Measurements from ENCODE around the gene WWP2.
"Not testable (repeated sequence)": the region's sequence is repeated elsewhere in the genome, so short reads cannot be mapped to it uniquely, and the experiment has no call there.

WWP2 gene

DNA sequence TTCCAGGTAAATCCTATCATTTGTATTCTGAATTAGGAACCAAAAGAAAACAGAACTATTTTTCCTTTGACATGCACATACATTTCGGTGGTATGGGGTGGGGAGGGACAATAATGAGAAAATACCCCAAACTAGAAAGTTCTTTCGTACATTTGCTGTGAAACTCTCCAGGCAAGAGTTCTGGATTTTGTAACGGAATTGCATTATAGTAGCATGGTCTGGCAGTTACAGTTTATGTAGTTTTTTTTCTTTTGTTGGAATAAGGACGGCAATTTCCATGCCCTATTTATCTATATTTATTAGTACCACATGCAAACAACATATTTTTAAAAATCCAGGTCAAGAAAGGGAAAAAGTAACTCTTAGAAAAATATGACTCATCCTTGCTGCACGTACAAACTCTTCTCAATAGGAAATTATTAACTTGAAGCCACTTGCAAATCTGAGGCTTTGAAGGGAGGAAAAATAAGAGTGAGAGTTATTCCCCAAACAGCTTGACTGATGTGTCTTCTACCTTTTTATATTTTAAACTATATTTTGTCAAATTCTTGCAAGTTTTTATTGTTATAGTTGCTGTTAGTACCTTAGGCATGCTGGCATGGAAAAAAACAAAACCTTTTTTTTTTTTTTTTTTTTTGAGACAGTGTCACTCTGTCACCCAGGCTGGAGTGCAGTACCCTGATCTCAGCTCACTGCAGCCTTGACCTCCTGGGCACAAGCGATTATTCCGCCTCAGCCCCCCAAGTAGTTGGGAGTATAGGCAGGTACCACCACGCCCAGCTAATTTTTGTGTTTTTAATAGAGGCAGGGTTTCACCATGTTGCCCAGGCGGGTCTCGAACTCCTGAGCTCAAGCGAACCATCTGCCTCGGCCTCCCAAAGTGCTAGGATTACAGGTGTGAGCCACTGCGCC lies 69.3 kb downstream of the WWP2 start:
- DNase-seq: no peak

DNA sequence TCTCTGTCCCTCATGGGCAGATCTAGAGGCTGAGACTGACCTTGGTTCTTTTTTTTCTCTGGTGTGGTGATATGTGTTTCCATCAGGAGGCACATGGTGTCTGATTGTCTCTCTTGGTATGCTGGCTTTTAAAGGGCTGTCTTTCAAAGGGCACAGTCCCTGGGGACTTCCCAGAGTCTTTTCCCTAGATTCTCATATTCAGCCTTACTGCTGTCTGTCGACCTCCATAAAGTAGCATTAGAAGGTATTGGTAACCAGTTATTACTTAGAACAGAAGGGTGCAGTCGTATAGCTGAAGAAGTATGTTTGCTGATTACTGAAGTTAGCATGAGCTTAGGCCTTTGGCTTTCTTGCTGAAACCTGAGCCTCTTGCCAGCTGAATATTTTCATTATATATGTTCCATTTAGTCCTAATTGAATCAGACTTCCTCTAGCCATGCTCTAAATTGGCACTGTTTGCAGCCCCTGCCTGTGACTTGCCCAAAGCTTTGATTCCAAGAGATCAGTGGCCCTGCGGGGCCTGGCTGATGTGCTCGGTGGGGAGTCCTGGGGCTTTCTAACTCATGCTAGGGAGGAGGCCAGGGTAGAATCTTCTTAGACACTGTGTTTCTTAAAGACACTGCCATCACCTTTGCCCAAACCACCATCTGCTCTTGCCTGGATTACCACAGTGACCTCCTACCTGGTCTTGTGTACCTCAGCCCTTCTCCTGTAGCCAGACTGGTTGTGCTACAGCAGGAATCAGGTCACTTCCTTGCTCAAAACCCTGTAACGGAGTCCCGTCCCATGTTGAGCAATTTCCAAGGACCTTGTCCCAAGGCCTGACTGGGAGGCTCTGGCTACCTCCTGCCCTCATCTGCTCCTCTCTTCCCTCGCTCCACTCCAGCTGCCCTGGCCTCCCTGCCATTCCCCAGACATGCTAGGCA lies 71.5 kb downstream of the WWP2 start:
- DNase-seq: no peak

DNA sequence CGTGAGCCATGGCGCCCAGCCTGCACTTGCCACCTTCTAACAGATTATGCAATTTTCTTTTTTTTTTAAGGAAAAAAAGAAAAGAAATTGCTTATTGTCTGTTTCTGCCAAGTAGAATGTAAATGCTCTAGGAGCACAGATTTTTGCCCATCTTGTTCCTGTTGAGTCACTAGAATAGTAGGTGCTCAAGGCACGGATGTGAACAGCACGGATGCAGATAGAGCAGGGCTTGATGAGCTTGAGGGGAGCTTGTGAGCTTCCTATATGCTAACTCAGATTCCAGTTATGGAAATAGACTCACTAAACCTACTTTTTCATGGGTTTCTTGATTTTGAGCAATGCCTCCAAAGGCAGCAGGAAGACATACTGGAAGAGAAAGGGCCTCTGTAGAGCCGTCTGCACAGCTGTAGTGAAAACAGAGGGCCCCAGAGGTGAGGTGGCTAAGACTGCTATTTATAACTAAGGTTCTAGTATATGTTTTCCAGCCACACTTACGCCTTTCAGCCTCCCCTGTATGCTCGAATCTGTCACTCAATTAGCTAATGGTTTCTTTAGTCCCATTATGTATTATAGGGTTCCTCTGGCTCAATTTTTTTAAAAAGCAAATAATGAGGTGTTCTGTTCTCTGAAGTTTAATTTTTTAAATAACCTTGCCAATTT lies 72.8 kb downstream of the WWP2 start:
- no peak for DNase-seq

DNA sequence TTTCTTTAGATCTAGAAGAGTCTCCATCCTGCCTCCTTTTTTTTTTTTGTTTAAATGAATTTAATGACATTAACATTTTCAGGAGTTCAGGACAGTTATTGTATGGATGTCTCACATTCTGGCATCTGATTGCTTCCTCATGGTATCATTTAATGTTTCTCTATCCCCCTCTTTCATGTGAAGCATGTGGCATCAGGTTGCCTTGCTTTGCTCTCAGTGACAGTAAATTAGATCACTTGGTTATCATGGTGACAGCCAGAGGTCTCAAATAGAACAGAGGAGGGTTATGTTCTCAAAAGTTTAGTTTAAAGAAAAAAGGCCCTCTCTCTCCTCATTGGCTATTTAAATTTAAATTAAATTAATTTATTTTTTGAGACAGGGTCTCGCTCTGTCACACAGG lies 74.1 kb downstream of the WWP2 start:
- DNase-seq: no peak

DNA sequence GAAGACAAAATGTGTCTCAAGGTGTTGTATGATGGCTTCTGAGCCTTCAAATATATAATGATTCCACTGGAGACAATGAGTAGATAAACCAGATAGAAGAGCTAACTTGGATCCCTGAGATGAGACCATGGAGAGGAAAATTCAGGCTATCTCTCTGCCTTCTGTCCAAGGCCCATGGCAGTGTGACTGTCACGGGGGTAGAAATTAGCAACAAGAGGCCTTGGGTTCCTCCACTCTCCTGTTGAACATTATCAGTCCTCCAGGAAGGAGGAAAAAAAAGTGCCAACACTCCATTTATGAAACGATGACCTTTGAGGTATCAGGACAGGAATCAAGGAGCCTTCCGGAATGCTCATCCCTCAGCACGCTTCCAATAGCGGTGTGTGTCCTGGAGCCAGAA lies 75.2 kb downstream of the WWP2 start:
- no peak for DNase-seq

DNA sequence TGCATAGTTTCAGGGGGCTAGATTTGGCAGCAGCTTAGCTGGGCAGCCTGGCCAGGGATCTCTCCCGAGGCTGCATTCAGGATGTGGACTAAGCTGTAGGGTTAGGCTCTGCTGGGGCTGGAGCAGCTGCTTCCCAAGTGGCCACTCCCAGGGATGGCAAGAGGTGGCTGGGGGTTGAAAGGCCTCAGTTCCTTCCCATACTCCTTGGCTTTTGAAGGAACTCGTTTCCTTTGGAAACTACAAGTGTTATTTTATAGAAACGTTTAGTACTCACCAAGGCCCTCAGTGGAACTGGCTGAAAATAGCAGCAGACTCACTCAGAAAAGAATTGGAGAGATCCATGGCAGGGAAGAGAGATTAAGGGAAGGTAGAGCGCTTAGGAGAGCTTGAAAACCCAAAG lies 76.4 kb downstream of the WWP2 start:
- no peak for DNase-seq

DNA sequence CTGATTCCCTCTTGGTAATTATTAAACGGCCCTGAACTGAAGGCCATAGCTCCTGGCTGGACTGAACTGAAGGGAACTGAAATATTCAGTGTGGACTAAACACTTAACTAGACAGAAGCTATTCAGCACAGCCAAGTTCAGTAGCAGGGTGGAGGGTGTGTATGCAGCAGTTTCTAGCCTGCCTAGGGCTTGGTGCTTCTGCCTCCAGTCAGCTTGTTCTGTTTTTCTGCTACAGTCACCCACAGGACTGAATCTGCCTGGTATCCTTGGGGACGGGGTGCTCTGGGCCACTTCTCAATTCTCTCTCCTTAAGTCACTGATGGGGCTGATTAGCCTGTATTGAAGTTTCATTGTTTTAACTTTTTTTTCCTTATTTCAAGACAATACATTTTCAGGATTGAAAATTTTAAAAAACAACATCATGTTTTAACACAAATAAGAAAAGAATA lies 77.1 kb downstream of the WWP2 start:
- DNase-seq: no peak

DNA sequence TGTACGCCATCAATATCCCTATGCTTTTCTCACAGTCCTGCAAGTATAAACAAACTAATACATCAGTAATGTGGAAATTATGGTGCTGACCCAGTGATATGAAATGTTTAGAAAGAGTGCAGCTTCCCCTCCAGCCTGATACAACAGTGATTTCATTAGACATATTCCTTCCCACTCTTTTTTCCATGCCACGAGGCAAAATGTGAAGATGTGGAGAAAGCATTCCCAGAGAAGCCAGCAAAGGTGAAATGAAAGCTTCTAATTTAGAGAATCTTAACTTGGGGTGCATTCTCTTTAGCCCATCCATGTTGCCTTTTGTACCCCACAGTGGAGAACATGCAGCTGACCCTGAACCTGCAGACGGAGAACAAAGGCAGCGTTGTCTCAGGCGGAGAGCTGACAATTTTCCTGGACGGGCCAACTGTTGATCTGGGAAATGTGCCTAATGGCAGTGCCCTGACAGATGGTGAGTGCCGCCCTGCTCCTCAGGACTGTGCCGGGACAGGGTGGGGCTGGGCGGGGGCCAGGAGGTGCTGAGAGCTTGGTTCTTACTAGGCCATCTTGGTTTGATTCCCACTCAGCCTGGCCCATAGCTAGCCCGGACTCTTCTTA lies 77.8 kb downstream of the WWP2 start:
- no peak for DNase-seq

DNA sequence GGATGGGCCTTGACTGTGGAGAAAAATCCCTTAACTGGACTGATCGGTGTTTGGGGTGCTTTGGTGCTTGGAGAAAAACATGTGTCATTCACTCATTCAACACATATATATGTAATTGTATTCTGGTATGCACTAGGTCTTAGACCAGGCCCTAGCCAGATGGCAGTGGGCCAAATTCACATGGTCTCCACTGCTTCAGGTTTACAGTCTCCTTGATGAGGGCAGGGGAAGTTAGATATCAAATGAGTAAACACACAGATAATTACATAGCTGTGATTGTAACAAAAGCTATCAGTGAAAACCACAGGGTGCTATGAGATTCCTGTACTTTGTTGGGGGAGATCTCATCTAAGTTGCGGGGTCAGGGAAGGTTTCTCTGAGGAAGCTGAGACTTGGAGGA lies 78.8 kb downstream of the WWP2 start:
- DNase-seq: no peak

DNA sequence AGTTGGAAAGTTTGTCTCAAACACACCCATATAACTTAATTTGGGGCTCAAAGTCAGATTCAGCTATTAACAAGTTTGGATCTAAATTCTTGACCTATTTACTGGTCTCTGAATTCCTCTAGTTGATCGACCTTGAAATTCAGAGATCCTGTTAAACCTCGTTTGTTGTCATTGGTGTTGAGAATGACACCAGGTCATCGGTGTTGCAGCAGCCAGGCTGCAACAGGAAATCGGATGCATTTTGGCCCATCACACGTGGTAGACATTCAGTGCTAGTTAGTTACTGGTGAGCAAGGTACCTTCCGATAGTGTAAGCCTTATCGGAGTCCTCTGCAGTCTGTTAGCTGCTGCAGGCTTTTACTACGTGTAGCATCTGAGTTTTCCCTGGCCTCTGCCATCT lies 82.3 kb downstream of the WWP2 start:
- DNase-seq: no peak

DNA sequence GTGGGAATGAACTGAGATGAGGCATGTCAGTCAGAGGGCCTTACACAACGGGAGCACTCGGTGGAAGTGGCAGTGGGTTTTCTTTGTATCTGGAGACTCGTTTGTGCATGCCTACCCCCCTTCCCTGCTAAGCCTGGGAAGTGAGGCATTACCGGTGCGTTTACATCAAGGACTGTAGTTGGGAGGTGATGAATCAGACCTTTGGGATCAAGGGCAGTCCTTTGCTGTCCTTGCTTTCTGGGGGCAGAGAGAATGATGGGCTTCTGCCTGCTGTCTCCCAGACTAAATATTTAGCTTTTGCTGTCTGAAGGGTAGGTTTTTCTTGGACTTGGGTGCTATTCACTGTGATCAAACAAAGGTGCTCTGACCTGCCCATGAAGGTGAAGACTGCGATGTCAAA lies 83.0 kb downstream of the WWP2 start:
- DNase-seq: no peak

DNA sequence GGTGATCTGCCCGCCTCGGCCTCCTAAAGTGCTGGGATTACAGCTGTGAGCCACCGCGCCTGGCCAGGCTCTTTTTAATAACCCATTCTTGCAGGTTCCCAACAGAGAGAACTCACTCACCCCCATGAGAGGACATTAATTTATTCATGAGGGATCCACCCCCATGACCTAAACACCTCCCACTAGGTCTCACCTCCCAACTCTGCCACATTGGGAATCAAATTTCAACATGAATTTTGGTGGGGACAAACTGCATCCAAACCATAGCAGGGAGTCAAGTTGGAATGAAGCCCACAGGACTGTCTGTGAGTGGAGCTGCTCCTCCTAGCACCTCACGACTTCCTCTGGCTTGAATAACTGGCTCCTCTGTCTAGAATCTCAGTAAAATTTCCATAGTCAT lies 85.5 kb downstream of the WWP2 start:
- DNase-seq: no peak

DNA sequence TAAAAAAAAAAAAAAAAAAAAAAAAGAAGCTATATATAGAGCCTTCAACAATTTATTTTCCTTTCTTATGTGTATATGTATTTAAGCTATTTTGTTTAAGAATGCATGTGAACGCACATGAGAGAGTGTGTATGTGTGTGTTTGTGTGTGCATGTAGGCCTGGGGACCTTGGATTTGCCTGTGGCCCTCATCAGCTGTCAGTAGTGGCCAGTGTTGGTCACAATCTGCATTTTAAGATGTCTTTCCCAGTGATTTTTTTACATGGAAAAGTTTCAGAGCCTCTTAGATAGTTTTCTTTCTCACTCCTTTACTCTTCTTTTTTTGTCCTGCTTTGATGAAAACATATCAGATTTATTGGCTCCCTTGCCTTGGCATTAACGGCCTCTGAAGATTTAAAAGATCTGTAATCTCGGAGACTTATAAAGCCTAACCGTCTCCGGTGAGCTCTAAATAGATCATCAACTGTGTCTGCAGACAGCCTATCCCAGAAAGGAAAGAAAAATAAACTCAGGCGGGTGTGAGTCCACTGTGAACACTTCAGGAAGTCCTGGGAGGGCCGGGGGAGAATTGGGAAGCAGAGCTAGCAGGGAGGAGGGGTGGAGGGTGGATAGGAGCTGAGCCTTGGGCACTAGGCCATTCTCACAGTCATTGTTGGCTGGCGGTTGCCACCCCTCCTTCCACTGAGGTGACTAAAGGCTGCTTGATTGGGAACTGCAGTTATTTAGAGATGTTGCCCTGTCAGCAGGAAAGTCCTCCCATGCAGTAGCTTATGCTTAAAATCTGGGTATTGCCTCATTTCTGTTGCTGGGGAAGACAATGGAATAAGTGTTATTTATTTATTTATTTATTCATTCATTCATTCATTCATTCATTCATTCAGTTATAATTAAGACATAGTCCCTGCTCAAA lies 86.8 kb downstream of the WWP2 start:
- DNase-seq: peak; percentile 63 to 86 (median 86)

DNA sequence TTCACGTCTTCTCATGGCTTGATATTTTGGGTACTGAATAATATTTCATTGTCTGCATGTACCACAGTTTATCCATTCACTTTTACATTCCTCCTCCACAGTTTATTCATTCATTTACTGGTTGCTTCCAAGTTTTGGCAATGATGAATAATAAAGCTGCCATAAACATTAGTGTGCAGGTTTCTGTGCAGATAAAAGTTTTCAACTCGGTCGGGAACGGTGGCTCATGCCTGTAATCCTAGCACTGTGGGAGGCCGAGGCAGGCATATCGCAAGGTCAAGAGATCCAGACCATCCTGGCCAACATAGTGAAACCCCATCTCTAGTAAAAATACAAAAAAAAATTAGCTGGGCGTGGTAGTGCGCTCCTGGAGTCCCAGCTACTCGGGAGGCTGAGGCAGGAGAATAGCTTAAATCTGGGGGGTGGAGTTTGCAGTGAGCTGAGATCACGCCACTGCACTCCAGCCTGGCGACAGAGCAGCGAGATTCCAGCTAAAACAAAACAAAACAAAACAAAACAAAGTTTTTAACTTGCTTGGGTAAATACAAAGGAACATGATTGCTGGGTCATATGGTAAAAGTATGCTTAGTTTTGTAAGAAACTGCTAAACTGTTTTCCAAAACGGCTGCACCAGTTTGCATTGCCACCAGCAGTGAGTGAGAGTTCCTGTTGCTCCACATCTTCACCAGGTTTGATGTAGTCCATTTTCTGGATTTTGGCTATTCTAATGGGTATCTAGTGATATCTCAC lies 89.5 kb downstream of the WWP2 start:
- DNase-seq: no peak

DNA sequence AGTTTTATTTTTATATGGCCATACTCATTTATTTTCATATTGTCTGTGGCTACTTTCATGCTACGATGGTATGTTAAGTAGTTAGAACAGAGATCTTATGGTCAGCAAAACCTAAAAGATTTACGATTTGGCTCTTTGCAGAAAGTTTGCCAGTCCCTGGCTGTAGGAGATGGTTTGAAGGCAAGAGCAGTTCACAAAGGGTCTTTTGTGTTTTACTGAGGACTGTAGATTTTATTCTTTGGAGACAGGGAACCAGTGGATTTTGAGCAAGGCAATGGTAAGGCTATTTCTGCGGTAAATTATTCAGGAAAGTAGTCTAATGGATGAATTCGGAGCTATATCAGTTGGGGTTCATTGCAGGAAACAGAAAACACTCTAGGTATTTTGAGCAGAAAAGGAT lies 90.7 kb downstream of the WWP2 start:
- DNase-seq: no peak

DNA sequence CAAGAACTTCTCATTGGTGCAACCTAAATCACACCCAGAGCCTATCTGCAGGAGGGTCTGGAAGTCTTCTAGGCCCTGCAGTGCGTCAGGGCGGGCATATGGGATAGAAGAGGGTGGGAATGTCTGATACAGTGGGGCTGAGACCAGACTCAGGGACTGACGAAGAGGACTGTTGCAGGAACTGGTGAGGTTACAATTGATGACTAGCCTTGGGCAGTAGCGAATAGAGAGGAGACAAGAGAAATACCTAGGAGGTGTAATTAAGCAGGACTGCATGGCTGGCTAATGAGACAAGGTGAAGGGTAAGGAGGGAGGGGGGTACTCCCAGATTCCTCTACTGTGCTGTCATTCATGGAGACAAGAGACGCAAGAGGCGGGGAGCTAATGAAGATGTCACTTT lies 91.3 kb downstream of the WWP2 start:
- no peak for DNase-seq

DNA sequence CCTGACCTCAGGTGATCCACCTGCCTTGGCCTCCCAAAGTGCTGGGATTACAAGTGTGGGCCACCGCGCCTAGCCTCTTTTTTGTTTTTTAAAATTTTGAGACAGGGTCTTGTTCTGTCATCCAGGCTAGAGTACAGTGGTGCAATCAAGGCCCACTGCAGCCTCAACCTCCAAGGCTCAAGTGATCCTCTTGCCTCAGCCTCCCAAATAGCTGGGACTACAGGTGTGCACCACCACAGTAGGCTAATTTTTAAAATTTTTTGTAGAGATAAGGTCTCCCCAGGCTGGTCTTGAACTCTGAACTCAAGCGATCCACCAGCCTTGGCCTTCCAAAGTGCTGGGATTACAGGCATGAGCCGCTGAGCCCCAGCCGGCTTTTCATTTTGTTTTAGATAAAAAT lies 92.6 kb downstream of the WWP2 start:
- DNase-seq: not testable (repeated sequence)

DNA sequence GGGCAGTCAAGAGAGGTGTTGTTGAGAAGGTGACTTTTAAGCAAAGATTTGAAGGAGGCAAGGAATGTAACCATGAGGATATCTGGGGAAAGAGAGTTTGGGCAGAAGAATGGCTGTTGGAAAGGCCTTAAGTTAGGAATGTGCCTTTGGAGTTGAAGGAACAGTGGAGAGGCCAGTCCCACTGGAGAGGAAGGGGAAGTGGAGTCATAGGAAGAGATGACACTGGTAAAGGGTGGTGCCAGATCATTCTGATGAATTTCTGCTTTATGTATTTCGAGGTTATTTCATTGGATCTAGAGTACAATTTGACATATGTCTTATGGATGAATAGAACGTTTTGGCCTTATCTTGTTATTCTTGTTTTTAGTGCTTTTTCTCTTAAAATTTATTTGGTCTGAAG lies 93.5 kb downstream of the WWP2 start:
- peak; percentile 31 to 55 (median 47) for DNase-seq

DNA sequence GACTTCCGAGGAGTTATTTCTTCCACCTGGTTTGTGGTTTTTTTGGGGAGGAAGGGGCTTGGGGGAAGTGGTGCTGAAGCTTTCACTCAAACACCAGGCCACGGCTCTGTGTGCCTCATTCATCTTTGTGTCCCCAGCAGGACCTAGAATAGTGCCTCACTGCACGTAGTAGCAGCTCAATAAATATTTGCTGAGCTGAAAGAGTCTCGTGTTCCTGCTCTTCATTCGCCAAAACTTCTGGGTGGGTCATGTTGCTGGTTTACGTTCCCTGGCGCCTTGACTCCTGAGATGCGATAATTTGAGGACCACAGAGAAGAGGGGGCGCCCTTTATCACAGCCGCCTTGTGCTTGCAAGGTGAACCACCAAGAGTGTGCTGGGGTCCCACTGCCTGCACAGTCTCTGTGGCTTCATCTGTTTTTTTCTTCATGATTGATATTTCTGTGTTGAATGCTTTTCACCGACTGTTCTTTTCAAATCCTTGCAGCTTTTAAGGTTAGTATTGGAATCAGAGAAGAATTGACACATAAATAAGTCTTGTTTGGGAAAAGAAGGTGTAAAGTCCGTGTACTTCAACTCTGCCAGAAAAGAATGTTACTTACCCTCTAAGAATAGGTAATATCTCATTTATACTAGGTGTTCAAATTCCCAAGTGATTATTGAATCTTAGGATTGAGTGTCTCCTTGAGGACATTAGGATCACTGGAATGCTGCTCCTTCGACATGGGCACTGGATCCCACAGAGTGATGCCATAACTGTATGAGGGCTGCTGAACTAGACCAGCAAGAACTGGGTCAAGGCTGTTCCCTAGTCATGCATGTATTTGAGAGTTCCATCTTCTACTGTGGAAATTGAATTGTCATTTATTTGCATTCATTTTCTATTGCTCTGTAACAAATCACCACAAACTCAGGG lies 96.3 kb downstream of the WWP2 start:
- no peak for DNase-seq
